OCI-LY7 (cell line): Measurements from ENCODE around the gene THSD7A. TPM values are rescaled to one million over a fixed set of nuclear protein-coding genes. Genes with fewer than 3 reads are reported as not detected.

Experiments
- BruUV-seq: library from RNA; stranded (reverse); fragments of 400-500 nt; replicated peaks from 2 replicates; lab custom pipeline; 2021; lab: Mats Ljungman, UMichigan
- CTCF ChIA-PET: fragments of 300-600 bp; sonication (Branson Sonifier 250); formaldehyde crosslinking; loops from one replicate; lab custom pipeline; 2022; ENCODE audit warnings: antibody characterized with exemption; ENCODE audit not compliant: unreplicated experiment; lab: Charles Lee
- POLR2A ChIA-PET: fragments of 300-600 bp; sonication (Branson Sonifier 250); formaldehyde crosslinking; loops from one replicate; lab custom pipeline; 2022; ENCODE audit warnings: antibody characterized with exemption; lab: Charles Lee
- DNase-seq: peaks from one replicate; pipeline ENCODE4 v3.0.0-alpha.2; 2015; ENCODE audit warnings: low spot score
- H2AFZ ChIP-seq: fragments of 200-600 bp; sonication (generic), shearing (Covaris generic); 2 replicates; pipeline ENCODE4 v1.6.1; 2014; ENCODE audit warnings: mild to moderate bottlenecking, antibody characterized with exemption, low read length, moderate library complexity
- H3K27ac ChIP-seq: fragments of 200-600 bp; sonication (generic); 2 replicates; pipeline ENCODE4 v1.5.1; 2014; ENCODE audit warnings: mixed run types, low read depth, mild to moderate bottlenecking, moderate library complexity, low read length, inconsistent platforms; ENCODE audit not compliant: poor library complexity, severe bottlenecking
- H3K36me3 ChIP-seq: fragments of 200-600 bp; sonication (generic); 2 replicates; pipeline ENCODE4 v1.6.1; 2014; ENCODE audit warnings: mild to moderate bottlenecking, antibody characterized with exemption, low read length, moderate library complexity, mixed read lengths; ENCODE audit not compliant: insufficient read depth
- H3K4me1 ChIP-seq: fragments of 200-600 bp; sonication (generic); 2 replicates; pipeline ENCODE4 v1.5.1; 2014; ENCODE audit warnings: mild to moderate bottlenecking, low read length; ENCODE audit not compliant: insufficient read depth, poor library complexity, severe bottlenecking
- H3K4me2 ChIP-seq: fragments of 200-600 bp; sonication (generic); 2 replicates; pipeline ENCODE4 v1.6.1; 2014; ENCODE audit warnings: mild to moderate bottlenecking, low read length
- H3K4me3 ChIP-seq: fragments of 200-600 bp; sonication (generic); 2 replicates; pipeline ENCODE4 v1.5.1; 2014; ENCODE audit warnings: mild to moderate bottlenecking, low read depth, low read length; ENCODE audit not compliant: poor library complexity, severe bottlenecking
- H3K79me2 ChIP-seq: fragments of 200-600 bp; sonication (generic); 2 replicates; pipeline ENCODE4 v1.6.1; 2016; ENCODE audit warnings: low read depth, mild to moderate bottlenecking, low read length, moderate library complexity, mixed read lengths; ENCODE audit not compliant: insufficient read depth
- H3K9me2 ChIP-seq: fragments of 200-600 bp; sonication (generic); 2 replicates; pipeline ENCODE4 v1.6.1; 2016; ENCODE audit warnings: mild to moderate bottlenecking, low read length, mixed read lengths; ENCODE audit not compliant: insufficient read depth
- H3K9me3 ChIP-seq: fragments of 200-600 bp; sonication (generic); 2 replicates; pipeline ENCODE4 v1.6.1; 2014; ENCODE audit warnings: mild to moderate bottlenecking, mixed run types, low read length, mixed read lengths
- H4K20me1 ChIP-seq: fragments of 200-600 bp; sonication (generic); 2 replicates; pipeline ENCODE4 v1.6.1; 2014; ENCODE audit warnings: mild to moderate bottlenecking, antibody characterized with exemption, low read length, moderate library complexity, mixed read lengths; ENCODE audit not compliant: insufficient read depth
- EZH2phosphoT487 ChIP-seq: fragments of 200-600 bp; sonication (generic); IDR thresholded peaks from 2 replicates; pipeline ENCODE4 v1.6.1; 2018; ENCODE audit warnings: low read depth, borderline replicate concordance, mild to moderate bottlenecking, mixed run types, antibody characterized with exemption, low read length, moderate library complexity, mixed read lengths
- intact Hi-C: fragments of 100-400 bp; cut with micrococcal nuclease; formaldehyde crosslinking; loops from one replicate; pipeline ENCODE4 v1.10.0; 2022; ENCODE audit not compliant: unreplicated experiment
- total RNA-seq, 2 experiments: library from RNA; depleted of rRNA in 1 of 2; stranded (reverse); fragments of >200 nt in 1 of 2; shearing (Covaris generic) in 1 of 2; gene quantifications; 2 replicates each; pipeline ENCODE4 v1.2.3, GENCODE V29; 2014 to 2022
- TF ChIP-seq, protein P1 (sequence below): fragments of 200-600 bp; sonication (generic); conservative IDR thresholded peaks from 2 replicates; pipeline ENCODE4 v1.5.1; 2014; ENCODE audit warnings: mild to moderate bottlenecking, antibody characterized with exemption, low read length, moderate library complexity, mixed read lengths

THSD7A gene
- total RNA-seq, 2 experiments from 2014 or later: 0.13 TPM; not detected in 1

GRCh38 chr7:11701829-11702560, 130.0 kb downstream of the THSD7A start:
- CTCF ChIA-PET: no interaction called here

GRCh38 chr7:11699666-11700065, 132.3 kb downstream of the THSD7A start:
- Histone ChIP-seq H3K9me2 (no peaks in the 10 kb centered on the region), H3K79me2 (no peaks in the 10 kb centered on the region), H3K9me3 (no peaks in the 10 kb centered on the region), H3K4me2 (no peak overlapping the region), H3K4me3 (no peak overlapping the region), H2AFZ (no peak overlapping the region), H3K4me1 (no peaks in the 10 kb centered on the region), H3K27ac (no peak overlapping the region), H4K20me1 (no peaks in the 10 kb centered on the region), H3K36me3 (no peaks in the 10 kb centered on the region)
- CTCF ChIA-PET: no interaction called here
- DNase-seq: no peak
- POLR2A ChIA-PET: interaction anchor here (1.0 kb wide), 2 partner anchors 10 to 108 kb away, joined by 4 read pairs; no protein-coding TSS in a partner anchor
- no TSS peak for BruUV-seq
- intact Hi-C loops: no loop called here
- TF ChIP-seq, protein P1, sequence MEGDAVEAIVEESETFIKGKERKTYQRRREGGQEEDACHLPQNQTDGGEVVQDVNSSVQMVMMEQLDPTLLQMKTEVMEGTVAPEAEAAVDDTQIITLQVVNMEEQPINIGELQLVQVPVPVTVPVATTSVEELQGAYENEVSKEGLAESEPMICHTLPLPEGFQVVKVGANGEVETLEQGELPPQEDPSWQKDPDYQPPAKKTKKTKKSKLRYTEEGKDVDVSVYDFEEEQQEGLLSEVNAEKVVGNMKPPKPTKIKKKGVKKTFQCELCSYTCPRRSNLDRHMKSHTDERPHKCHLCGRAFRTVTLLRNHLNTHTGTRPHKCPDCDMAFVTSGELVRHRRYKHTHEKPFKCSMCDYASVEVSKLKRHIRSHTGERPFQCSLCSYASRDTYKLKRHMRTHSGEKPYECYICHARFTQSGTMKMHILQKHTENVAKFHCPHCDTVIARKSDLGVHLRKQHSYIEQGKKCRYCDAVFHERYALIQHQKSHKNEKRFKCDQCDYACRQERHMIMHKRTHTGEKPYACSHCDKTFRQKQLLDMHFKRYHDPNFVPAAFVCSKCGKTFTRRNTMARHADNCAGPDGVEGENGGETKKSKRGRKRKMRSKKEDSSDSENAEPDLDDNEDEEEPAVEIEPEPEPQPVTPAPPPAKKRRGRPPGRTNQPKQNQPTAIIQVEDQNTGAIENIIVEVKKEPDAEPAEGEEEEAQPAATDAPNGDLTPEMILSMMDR: no peak

More at GRCh38 chr7:11701829-11702560, 130.0 kb downstream of the THSD7A start:
- Histone ChIP-seq H3K36me3 (no peaks in the 10 kb centered on the region), H3K4me1 (no peaks in the 10 kb centered on the region), H4K20me1 (no peaks in the 10 kb centered on the region), H3K4me3 (no peak overlapping the region), H2AFZ (no peak overlapping the region), H3K4me2 (no peak overlapping the region), H3K79me2 (no peaks in the 10 kb centered on the region), H3K9me3 (no peaks in the 10 kb centered on the region), H3K9me2 (no peaks in the 10 kb centered on the region), H3K27ac (no peak overlapping the region)
- DNase-seq: no peak
- POLR2A ChIA-PET: interaction anchor here (1.2 kb wide), 1 partner anchor 12 kb away, joined by 6 read pairs; no protein-coding TSS in a partner anchor
- no TSS peak for BruUV-seq
- intact Hi-C loops: no loop called here
- TF ChIP-seq, protein P1: no peak
- TF ChIP-seq EZH2phosphoT487: no peak

DNA sequence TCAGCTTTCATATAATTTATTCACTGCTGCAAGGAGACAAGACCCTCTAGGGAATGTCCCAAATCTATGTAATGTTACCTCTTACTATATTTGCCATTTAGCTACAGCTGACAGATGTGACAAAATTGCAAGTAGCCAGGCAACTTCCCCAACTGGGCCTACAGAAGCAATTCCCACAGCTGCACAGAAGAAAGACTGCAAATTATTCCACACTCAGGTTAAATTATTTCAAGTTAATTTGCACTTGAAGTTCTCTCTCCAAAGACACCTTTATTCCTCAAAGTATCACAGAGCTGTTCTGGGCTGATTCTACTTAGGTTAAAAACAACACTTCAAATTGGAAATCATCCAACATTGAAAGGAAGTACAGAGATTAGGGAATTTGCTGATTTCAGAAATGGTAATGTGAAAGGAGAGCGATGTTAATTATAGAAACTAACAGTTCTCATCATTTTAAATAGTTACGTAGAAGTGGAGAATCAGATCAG, 133.6 kb downstream of the THSD7A start:
- H3K27ac ChIP-seq: no peak overlapping the region
- CTCF ChIA-PET: no interaction called here
- BruUV-seq: no TSS peak

More for the DNA sequence above, 133.6 kb downstream of the THSD7A start:
- DNase-seq: no peak
- no peaks in the 10 kb centered on the region for H3K9me2 ChIP-seq
- POLR2A ChIA-PET: interaction anchor here (0.7 kb wide), 1 partner anchor 266 kb away, joined by 3 read pairs; no protein-coding TSS in a partner anchor
- no peaks in the 10 kb centered on the region for H3K79me2 ChIP-seq
- no peaks in the 10 kb centered on the region for H3K9me3 ChIP-seq
- H3K4me2 ChIP-seq: no peak overlapping the region
- no peak overlapping the region for H2AFZ ChIP-seq
- H3K4me1 ChIP-seq: no peaks in the 10 kb centered on the region
- no peak overlapping the region for H3K4me3 ChIP-seq
- no peaks in the 10 kb centered on the region for H3K36me3 ChIP-seq
- TF ChIP-seq, protein P1: no peak
- TF ChIP-seq EZH2phosphoT487: no peak
- intact Hi-C loops: no loop called here
- H4K20me1 ChIP-seq: no peaks in the 10 kb centered on the region
